ENCODE measurements around the gene PROZ.
A peak's percentile ranks its signal among the peaks of the same experiment; 100 is the strongest.

PROZ gene

DNA sequence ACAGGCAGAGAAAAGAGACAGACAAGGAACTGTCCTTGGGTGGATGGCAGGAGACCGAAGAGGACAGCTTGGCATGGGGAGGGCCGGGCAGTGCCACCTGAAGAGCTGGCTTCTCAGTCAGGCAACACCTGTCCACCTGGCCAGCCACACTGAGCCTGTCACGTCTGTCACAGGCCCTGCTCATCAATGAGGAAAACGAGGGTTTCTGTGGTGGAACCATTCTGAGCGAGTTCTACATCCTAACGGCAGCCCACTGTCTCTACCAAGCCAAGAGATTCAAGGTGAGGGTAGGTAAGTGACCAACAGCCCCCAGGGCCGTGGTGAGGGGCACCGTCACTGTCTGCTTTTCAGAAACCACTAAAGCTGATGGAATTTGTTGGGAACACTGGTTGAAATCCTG is 11.2 kb upstream of the PROZ start:
- TF ChIP-seq, protein P1, sequence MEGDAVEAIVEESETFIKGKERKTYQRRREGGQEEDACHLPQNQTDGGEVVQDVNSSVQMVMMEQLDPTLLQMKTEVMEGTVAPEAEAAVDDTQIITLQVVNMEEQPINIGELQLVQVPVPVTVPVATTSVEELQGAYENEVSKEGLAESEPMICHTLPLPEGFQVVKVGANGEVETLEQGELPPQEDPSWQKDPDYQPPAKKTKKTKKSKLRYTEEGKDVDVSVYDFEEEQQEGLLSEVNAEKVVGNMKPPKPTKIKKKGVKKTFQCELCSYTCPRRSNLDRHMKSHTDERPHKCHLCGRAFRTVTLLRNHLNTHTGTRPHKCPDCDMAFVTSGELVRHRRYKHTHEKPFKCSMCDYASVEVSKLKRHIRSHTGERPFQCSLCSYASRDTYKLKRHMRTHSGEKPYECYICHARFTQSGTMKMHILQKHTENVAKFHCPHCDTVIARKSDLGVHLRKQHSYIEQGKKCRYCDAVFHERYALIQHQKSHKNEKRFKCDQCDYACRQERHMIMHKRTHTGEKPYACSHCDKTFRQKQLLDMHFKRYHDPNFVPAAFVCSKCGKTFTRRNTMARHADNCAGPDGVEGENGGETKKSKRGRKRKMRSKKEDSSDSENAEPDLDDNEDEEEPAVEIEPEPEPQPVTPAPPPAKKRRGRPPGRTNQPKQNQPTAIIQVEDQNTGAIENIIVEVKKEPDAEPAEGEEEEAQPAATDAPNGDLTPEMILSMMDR (conservative IDR thresholded peaks at IDR 0.05): no peak
- H3K27ac ChIP-seq: no peak overlapping the region

DNA sequence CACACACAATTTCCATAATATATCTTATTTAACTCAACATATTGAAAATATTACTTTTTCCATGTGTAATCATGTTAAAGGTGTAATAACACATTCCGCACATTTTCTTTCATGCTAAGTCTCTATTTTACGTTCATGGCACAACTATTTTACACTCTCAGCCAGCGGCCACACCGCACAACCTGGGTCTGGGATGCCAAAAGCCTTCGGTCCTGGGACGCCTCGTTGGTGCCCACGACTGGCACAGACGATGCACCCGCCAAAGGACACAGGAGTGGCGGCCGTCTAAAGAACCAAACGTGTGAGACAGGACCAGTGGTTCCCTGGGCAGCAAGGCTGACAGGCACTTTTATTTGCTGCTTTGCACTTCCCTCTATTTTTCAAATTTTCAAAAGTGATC is 10.0 kb upstream of the PROZ start:
- no peak overlapping the region for H3K27ac ChIP-seq
- TF ChIP-seq, protein P1 (conservative IDR thresholded peaks at IDR 0.05): no peak

DNA sequence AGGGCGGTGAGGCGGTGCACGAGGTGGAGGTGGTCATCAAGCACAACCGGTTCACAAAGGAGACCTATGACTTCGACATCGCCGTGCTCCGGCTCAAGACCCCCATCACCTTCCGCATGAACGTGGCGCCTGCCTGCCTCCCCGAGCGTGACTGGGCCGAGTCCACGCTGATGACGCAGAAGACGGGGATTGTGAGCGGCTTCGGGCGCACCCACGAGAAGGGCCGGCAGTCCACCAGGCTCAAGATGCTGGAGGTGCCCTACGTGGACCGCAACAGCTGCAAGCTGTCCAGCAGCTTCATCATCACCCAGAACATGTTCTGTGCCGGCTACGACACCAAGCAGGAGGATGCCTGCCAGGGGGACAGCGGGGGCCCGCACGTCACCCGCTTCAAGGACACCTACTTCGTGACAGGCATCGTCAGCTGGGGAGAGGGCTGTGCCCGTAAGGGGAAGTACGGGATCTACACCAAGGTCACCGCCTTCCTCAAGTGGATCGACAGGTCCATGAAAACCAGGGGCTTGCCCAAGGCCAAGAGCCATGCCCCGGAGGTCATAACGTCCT is 9.4 kb upstream of the PROZ start:
- TF ChIP-seq, protein P1 (conservative IDR thresholded peaks at IDR 0.05): no peak

DNA sequence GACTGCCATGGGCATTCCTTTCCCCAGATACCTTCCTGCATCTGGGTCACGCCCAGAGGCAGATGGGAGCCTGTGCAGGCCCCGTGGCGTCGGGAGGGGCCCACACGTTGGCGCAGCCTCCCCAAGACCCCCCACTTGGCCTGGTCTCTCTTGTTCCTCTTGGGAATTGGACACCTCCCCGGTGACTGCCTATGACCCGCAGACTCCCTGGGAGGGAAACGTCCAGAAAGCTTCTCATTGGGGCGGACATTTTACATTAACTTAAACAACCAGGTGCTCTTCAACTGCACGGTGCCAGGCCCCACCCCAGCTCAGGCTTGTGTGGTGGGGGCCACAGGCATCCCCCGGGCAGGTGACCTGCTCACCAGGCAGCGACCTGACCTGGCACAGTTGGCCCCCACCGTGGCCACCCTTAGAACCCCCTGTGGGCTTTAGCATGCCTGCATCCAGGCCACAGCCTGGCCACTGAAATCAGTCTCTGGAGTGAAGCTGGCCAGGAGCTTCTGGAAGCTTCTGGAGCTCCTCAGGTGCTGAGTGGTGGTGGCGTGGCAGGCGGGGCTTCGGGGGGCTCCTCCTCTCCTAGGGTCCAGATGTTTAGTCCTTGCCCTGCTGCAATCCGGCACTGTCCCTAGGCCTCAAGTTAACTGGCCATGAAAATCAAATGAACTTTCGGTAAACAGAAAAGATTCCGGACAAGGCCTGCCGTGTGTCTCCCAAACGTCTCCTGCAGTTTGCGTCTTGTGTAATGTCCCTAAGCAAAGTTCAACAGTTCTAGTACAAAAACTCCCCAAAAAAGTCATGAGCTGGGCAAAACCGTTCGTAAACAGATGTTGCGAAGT is 8.5 kb upstream of the PROZ start:
- TF ChIP-seq, protein P1 (conservative IDR thresholded peaks at IDR 0.05): no peak
- H3K27ac ChIP-seq: no peak overlapping the region

More for the DNA sequence above, 9.4 kb upstream of the PROZ start:
- H3K27ac ChIP-seq: no peak overlapping the region

DNA sequence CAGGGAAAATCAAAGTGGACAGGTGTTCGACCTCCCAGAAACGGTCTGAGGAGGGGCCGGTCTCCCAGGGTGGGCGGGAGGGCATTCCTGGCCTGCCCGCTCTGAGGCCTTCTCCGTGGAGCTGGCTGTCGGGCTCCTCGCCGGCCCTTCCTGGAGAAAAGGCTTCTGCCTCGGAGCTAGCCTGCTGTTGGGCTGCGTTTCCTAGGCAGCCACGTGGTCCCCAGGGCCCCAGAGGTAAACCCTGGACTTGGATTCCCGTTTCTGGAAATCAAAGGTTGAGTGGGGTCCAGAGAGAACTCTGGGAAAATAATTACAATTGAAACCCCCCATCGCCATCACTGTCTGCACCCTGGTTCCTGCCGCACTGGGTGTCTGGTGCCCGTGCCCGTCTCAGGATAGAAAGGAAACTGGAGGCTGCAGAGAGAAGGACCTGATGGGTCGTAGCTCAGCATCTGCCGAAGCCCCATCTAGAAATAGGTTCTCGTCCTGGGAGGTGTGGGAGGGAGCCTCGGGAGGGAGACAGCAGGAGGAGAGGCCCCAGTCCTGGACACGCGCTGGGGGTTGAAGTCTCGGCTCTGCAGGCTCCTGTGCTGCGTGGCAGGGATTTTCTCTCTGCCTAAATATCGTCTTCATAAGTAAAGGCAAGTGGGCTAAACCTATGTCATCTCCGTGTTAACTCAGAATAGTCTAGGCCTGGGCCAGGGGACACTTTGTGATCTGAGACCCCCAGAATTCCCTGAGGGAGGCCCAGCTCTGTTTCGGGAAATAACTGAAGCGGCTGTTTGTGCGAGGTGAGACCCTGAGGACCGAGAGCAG is 7.7 kb upstream of the PROZ start:
- TF ChIP-seq, protein P1 (conservative IDR thresholded peaks at IDR 0.05): no peak
- H3K27ac ChIP-seq: no peak overlapping the region

DNA sequence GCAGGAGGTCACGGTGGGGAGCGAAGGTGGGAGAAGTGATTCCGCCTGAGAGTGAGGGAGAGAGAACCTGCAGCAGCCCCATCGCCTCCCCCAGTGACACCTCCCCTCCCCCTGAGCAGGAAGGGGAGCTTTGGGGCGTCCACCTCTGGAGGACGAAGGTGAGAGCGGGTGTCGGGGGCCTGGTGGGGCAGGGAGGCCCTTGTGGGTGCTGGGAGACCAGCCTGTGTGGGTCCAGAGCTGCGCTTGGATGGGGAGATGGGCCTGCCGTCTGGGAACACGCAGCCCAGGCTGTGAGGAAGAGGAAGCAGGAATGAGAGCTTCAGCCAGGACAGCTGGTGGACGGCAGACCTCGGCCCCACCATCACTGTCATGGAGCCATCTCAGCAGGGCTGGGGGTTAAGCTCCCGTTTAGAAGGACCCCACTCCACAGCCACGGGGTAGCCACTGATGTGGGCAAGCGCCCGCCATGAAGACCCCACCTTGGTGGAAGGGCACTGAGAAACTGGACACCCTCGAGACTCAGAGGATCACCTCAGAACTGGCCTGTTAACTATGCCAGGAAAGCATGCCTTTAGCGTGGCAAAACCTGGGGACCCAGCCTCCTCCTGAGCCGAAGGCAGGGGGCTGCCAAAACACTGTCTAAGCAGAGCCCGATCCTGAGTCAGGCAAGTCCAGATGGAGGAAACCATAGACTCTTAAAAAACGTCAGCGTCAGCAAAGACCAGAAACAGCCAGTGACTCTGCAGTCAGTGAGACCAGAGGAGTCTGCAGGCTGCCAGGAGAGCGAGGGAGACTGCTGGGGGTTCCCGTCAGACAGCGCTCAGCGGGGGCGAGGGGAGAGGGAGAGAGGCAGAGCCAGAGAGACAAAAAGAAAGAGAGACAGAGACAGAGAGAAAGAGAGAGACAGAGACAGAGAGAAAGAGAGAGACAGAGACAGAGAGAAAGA is 6.4 kb upstream of the PROZ start:
- H3K27ac ChIP-seq: peak overlapping the region; percentile 69; the same call in 1 of the 2 replicates
- TF ChIP-seq, protein P1 (conservative IDR thresholded peaks at IDR 0.05): no peak

Measured in VCaP (cell line).